Stimulated activated naive CD8-positive, alpha-beta T cell treated with anti-CD3 and anti-CD28 coated beads, Interleukin-15, Interleukin-2, amounts not matched to agents 100 U/mL and 50 U/mL, for 24 hours (primary cell): ENCODE data around the gene PTGIS.

ENCODE experiments used
- ATAC-seq: fragments of 150-1000 bp; cut with Tn5 transposase; one replicate; pipeline ENCODE4 v1.10.0; 2021
- DNase-seq: peaks from one replicate; pipeline ENCODE4 v3.0.0; 2021

PTGIS gene

DNA sequence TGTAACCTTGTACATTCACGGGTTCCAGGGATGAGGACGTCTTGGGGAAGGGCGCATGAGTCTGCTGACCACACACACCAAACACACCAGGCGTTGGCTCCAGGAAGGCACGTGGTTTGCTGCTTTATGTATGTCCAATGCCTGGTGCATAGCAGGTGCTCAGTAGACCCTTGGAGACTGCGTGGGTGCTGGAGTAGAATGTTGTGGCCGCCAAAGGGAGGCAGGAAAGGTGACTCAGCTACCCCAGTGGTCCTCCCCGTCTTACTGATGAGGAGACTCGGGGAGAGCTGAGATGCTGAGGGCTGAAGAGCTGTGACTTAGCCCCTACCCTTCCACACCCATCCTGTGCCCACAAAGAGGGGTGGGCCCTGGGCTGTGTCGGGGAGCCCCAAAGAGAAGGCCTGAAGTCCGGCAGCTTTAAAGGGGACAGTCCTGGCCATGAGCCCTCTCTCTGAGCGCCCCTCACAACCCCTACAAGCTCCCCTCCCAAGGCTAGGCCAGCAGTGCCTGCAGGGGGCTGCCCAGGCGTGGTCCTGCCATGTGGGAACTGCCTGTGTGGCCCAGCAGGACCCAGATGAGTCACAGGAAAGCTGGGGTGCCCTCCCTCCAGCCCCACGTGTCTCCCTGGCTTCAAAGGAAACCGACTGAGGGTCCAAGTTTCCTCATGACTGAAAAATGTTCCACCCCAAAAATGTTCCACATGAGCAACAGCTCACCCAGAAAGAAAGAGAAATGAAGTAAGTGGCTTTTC, 28.0 kb upstream of the PTGIS start:
- DNase-seq = peak; percentile 87
- ATAC-seq = peak; percentile 67

- no peak for ATAC-seq
- no peak for DNase-seq
Observed at GRCh38 chr20:49595346-49595745, 27.4 kb upstream of the PTGIS start.

- ATAC-seq = no peak
- no peak for DNase-seq
Observed at GRCh38 chr20:49594931-49595315, 27.0 kb upstream of the PTGIS start.

- DNase-seq (peak; percentile 76), ATAC-seq (peak; percentile 56)
Observed at GRCh38 chr20:49594143-49594930, 26.4 kb upstream of the PTGIS start.

DNA sequence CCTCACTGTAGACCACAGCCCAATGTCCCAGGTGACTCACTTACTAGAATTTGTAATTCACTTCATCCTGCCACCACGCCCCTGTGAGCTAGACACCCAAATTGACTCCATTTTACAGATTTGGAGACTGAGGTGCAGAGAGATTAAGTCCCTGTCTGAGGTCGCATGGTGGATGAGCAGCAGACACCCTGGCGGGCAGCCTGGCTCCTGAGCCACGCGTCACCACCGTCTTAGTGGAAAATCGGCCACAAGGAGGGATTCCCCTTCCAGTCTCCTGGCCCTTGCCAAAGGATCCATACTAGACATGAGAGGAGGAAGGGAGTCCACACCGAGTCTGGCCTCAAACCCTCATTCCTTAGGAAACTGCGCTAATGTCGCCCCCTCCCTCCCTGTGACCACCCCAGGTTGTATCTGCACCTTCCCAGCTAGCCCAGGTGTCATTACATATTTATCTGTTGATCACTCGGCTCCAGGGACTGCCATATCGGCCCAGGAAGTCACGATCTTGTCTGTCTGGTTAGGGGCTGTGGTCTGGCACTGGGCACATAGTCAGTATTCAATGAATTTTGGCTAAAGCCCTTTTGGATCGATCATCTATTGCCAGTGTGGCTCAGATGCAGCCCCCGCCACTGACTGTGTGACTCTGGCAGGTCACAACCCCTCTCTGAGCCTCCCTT, 25.7 kb upstream of the PTGIS start:
- ATAC-seq (no peak), DNase-seq (peak; percentile 52)

- DNase-seq (no peak), ATAC-seq (no peak)
Observed at GRCh38 chr20:49592120-49592519, 24.2 kb upstream of the PTGIS start.

DNA sequence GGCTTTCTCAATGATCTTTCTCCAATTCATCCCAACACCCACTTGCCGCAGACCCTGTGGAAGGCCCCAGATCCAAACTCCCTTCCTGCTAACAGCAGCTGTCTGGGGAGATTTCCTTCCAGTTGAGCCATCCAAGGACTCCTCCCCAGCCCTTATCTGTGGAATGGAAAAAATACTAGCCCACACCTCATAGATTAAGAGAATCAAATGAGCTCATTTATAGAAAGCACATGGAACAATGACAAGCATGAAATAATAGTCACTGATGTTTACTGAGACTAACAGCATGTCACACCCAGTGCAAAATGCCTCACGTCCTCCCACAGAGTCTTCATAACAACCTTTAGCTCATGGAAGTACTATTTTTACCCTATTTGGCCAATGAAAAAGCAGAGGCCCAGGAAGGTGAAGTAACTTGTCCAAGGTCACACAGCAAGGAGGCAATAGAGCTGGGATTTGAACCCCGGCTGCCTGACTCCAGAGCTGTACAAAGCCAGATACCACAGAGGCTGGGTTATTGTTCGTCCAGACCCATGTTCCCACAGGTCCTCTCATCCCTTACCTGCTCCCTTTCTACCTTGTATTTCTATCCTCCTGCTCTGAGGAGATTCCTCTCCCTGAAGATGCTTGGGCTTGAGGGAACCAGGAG, 23.4 kb upstream of the PTGIS start:
- ATAC-seq (peak; percentile 33), DNase-seq (peak; percentile 38)

- ATAC-seq = no peak
- DNase-seq = no peak
Observed at GRCh38 chr20:49590163-49591017, 22.5 kb upstream of the PTGIS start.

GRCh38 chr20:49589747-49590146, 21.8 kb upstream of the PTGIS start:
- ATAC-seq = no peak
- no peak for DNase-seq

DNA sequence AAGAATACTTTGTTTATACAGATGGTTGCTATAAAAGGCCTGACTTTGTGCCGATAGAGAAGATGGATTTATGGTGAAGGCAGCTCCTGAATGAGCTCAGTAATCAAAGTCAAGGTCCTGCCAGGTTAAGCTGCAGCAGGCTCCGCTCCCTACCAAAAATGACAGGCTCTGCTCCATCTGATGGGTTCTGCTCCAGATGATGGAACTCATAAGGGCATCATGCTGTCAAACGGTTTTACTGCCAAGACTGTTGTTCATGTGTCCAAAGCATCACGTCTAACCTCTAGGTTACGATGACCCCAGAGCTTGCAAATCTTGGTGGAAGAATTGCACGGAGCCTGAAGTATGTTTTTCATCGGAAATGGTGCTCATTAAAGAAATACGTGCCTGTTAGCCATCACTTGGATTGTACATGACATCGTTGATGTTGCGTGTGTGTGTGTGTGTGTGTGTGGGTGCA, 19.2 kb upstream of the PTGIS start:
- ATAC-seq = no peak

DNA sequence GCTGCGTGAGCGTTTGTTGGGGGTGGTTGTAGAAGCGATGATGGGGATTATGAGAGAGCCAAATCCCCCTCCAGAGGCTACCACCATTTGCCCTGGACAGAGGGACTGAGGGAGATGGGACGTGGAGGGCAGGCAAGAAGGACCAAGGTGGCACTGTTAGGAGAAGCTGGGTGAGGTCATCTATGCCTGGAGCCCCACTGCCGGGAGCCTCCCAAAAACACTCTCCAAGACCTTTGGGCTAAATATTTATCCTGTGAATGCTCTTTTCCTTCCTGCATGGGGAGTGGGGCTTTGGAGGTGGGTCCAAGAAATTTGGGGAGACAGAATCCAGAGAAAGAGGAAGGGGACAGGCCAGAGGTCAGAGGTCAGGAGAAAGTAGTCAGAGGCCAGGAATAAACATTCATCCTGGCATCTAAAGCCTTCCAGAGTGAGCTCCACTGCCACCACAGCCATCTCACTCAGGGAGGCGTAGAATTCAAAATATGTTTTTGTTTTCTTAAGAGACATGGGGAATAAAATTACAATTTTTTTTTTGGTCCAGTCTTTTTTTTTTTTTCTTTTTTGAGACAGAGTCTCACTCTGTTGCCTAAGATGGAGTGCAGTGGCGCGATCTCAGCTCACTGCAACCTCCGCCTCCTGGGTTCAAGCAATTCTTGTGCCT, 17.8 kb upstream of the PTGIS start:
- ATAC-seq = no peak
- DNase-seq = no peak

More for the DNA sequence above, 19.2 kb upstream of the PTGIS start:
- no peak for DNase-seq

DNA sequence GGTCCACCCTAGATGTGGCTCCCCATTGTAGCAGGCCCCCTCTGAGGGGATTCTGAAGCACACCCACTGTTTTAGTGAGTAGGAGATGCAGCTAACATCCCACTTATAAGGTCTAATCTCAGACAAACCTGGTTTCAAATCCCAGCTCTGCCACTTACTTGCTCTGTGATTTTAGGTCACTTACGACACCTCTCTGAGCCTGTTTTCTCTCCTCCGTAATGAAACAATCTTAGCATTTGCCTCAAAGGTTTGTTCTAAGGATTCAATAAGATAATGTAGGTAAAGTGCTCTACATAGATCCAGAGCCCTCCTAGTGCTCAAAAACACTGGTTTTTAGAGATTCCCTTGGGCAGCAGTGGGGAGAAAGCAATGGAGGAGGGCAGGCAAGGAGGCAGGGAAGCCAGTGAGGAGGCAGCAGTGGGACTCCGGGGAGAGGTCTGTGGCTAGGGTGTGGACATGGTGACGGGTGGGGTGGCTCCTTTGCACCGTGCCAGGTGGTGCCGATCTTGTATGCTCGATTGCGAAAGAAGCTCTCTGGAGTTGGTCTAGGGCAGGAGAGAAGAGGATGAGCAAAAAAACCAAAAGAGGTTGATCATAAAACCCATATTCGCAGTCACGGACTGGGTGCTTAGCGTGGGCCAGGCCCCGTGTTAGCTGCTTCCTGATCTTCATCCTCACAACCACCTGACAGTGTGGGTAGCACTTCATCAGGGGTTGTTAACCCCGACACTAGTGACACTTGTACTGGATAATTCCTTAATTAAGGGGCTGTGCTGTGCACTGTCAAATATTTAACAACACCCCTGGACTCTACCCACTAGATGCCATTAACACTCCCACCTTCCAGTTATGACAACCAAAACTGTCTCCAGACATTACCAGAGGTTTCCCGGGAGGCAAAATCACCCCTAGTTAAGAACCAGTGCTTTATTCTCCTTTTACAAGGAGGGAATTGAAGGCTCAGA, 16.8 kb upstream of the PTGIS start:
- no peak for DNase-seq
- no peak for ATAC-seq

- DNase-seq = no peak
- peak; percentile 69 for ATAC-seq
Observed at GRCh38 chr20:49583669-49584417, 15.9 kb upstream of the PTGIS start.

DNA sequence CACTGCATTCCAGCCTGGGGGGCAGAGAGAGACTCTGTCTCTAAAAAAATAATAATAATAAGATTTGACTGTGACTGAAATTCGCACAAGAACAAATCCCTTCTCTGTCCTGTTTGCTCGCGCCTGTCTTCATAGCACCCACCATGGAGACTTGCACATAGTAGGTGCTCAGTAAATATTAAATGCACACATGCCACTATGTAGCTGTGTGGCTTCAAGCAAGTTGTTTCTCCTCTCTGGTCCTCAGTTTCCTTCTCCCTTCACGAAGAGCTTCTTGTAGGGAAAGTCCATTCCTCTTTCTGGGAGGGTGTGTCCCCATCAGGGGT, 15.4 kb upstream of the PTGIS start:
- ATAC-seq (no peak), DNase-seq (no peak)

DNA sequence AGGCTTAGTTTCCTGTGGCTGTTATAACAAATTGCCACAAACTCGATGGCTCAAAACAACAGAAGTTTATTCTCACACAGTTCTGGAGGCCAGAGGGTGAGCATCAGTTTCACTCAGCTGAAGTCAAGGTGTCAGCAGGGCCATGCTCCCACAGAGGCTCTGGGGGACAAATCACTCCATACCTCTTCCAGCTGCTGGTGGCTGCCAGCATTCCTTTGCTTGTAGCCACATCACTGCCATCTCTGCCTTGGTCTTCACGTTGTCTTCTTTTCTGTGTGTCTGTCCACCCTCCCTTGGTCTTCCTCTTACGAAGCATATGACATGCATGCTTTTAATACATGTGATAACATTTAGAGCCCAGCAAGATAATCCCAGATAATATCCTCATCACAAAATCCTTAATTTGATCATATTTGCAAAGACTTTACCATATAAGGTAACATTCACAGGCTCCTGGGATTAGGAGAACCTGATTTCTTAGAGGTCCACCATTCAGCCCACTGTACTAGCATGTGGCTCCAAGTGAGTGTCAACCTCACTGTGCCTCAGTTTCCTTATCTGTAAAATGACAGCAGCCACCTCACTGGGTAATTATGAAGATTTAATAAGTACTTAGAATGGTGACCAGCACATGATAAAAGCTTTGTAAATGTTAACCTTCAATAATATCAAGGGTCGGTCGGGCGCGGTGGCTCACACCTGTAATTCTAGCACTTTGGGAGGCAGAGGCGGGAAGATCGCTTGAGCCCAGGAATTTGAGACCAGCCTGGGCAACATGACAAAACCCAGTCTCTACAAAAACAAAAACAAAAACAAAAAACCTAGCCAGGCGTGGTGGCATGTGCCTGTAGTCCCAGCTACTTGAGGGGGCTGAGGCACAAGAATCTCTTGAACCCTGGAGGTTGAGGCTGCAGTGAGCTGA, 14.7 kb upstream of the PTGIS start:
- ATAC-seq = no peak

GRCh38 chr20:49581482-49581881, 13.5 kb upstream of the PTGIS start:
- ATAC-seq (no peak), DNase-seq (no peak)

More for the DNA sequence above, 14.7 kb upstream of the PTGIS start:
- DNase-seq = no peak

GRCh38 chr20:49580813-49581174, 12.9 kb upstream of the PTGIS start:
- DNase-seq (no peak), ATAC-seq (no peak)
